Parathyroid adenoma (tissue), 2 donors: ENCODE results near the gene KRT79.

Source experiments
- H2AFZ ChIP-seq: fragments of 300-600 bp; sonication (generic); one replicate; pipeline ENCODE4 v1.7.0; 2017; ENCODE audit warnings: antibody characterized with exemption, mild to moderate bottlenecking
- H3K27ac ChIP-seq: fragments of 300-600 bp; sonication (generic); one replicate; pipeline ENCODE4 v1.7.0; 2017
- H3K27me3 ChIP-seq: fragments of 300-600 bp; sonication (generic); one replicate; pipeline ENCODE4 v1.7.0; 2017; ENCODE audit warnings: low read length; ENCODE audit not compliant: control insufficient read depth, insufficient read depth
- H3K36me3 ChIP-seq: fragments of 300-600 bp; sonication (generic); one replicate; pipeline ENCODE4 v1.7.0; 2017; ENCODE audit warnings: low read length; ENCODE audit not compliant: control insufficient read depth, insufficient read depth
- H3K4me1 ChIP-seq: fragments of 300-600 bp; sonication (generic); one replicate; pipeline ENCODE4 v1.7.0; 2017; ENCODE audit warnings: control low read depth
- H3K4me2 ChIP-seq: fragments of 300-600 bp; sonication (generic); one replicate; pipeline ENCODE4 v1.7.0; 2017; ENCODE audit warnings: low read length
- H3K4me3 ChIP-seq: fragments of 300-600 bp; sonication (generic); one replicate; pipeline ENCODE4 v1.7.0; 2017; ENCODE audit warnings: low read depth, low read length
- H3K79me2 ChIP-seq: fragments of 300-600 bp; sonication (generic); one replicate; pipeline ENCODE4 v1.7.0; 2017; ENCODE audit warnings: control low read depth
- H3K9ac ChIP-seq: fragments of 300-600 bp; sonication (generic); one replicate; pipeline ENCODE4 v1.7.0; 2017; ENCODE audit warnings: mild to moderate bottlenecking
- H3K9me3 ChIP-seq: fragments of 300-600 bp; sonication (generic); one replicate; pipeline ENCODE4 v1.7.0; 2017; ENCODE audit warnings: low read length; ENCODE audit not compliant: control insufficient read depth
- CTCF ChIP-seq: fragments of 300-600 bp; sonication (generic); IDR thresholded peaks from one replicate; pipeline ENCODE4 v1.7.0; 2017; ENCODE audit warnings: antibody characterized with exemption, mild to moderate bottlenecking
- donor health status: primary hyperparathyroidism.

Gene KRT79

GRCh38 chr12:52808573-52809160, 25.4 kb downstream of the KRT79 start:
- H3K27ac ChIP-seq = no peak overlapping the region

GRCh38 chr12:52807544-52808470, 26.3 kb downstream of the KRT79 start:
- no peaks in the 10 kb centered on the region for H3K9me3 ChIP-seq
- H3K4me2 ChIP-seq = no peak overlapping the region

More at GRCh38 chr12:52808573-52809160, 25.4 kb downstream of the KRT79 start:
- Histone ChIP-seq H2AFZ (no peak overlapping the region), H3K27me3 (no peaks in the 10 kb centered on the region), H3K9me3 (no peaks in the 10 kb centered on the region), H3K4me1 (no peaks in the 10 kb centered on the region), H3K9ac (no peak overlapping the region), H3K79me2 (no peaks in the 10 kb centered on the region), H3K36me3 (no peaks in the 10 kb centered on the region), H3K4me3 (no peak overlapping the region), H3K4me2 (no peak overlapping the region)
- no peak for TF ChIP-seq CTCF

GRCh38 chr12:52806821-52807543, 27.1 kb downstream of the KRT79 start:
- no peak overlapping the region for H3K4me2 ChIP-seq
- no peaks in the 10 kb centered on the region for H3K36me3 ChIP-seq
- H3K79me2 ChIP-seq = no peaks in the 10 kb centered on the region
- H2AFZ ChIP-seq = no peak overlapping the region
- no peak overlapping the region for H3K27ac ChIP-seq
- no peaks in the 10 kb centered on the region for H3K27me3 ChIP-seq
- no peaks in the 10 kb centered on the region for H3K4me1 ChIP-seq
- no peaks in the 10 kb centered on the region for H3K9me3 ChIP-seq
- no peak for TF ChIP-seq CTCF
- H3K4me3 ChIP-seq = no peak overlapping the region
- H3K9ac ChIP-seq = no peak overlapping the region

More at GRCh38 chr12:52807544-52808470, 26.3 kb downstream of the KRT79 start:
- H3K4me3 ChIP-seq = no peak overlapping the region
- H3K9ac ChIP-seq = no peak overlapping the region
- no peak overlapping the region for H2AFZ ChIP-seq
- no peaks in the 10 kb centered on the region for H3K36me3 ChIP-seq
- H3K27me3 ChIP-seq = no peaks in the 10 kb centered on the region
- H3K4me1 ChIP-seq = no peaks in the 10 kb centered on the region
- TF ChIP-seq CTCF = no peak
- H3K27ac ChIP-seq = no peak overlapping the region
- H3K79me2 ChIP-seq = no peaks in the 10 kb centered on the region

- H3K36me3 ChIP-seq = no peaks in the 10 kb centered on the region
- H3K79me2 ChIP-seq = no peaks in the 10 kb centered on the region
- H3K4me3 ChIP-seq = no peak overlapping the region
- no peaks in the 10 kb centered on the region for H3K9me3 ChIP-seq
- no peak overlapping the region for H2AFZ ChIP-seq
- no peak overlapping the region for H3K4me2 ChIP-seq
- no peak overlapping the region for H3K9ac ChIP-seq
- TF ChIP-seq CTCF = no peak
- no peaks in the 10 kb centered on the region for H3K4me1 ChIP-seq
- H3K27me3 ChIP-seq = no peaks in the 10 kb centered on the region
- H3K27ac ChIP-seq = no peak overlapping the region
These were observed 27.8 kb downstream of the KRT79 start for GRCh38 chr12:52806169-52806811.
